ENCODE results near the gene GRIP1. TPM values are rescaled to one million over a fixed set of nuclear protein-coding genes. Genes with fewer than 3 reads are reported as not detected.

The GRIP1 gene
- total RNA-seq: 7.7 TPM
- long read RNA-seq, partial matches to known transcripts: 7 of 8 reads
- long read RNA-seq, other reads (novel, unspliced or antisense): 1 of 8 reads

GRCh38 chr12:66678338-66679275, at the start of gene GRIP1:
TSS of gene GRIP1 (minus strand) at chr12:66679076. CDS start at chr12:66678904, 172 bp downstream.
- intact Hi-C loops (cut with micrococcal nuclease): no loop called here
- no peak for ATAC-seq
- DNase-seq: no peak

DNA sequence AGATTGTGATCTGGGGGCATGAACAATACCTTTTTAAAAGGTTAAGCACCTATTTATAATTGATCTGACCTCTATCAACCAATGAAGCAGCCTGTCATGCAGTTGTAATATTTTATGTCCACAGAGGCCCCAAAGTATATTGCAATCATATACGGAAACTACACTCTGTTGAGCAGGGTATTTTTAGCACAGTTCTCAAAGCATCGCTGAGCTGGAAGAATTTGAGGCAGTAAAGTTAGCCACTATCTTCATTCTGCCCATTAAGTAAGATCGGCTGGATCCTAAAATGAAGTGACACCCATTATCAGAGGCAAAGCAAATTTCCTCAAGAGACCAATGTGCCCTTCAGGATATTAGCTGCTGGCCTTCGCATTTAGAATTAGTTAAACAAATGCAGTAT, 47.7 kb upstream of the GRIP1 start:
- no peak for DNase-seq
- ATAC-seq: no peak
- intact Hi-C loops (cut with micrococcal nuclease): no loop called here

DNA sequence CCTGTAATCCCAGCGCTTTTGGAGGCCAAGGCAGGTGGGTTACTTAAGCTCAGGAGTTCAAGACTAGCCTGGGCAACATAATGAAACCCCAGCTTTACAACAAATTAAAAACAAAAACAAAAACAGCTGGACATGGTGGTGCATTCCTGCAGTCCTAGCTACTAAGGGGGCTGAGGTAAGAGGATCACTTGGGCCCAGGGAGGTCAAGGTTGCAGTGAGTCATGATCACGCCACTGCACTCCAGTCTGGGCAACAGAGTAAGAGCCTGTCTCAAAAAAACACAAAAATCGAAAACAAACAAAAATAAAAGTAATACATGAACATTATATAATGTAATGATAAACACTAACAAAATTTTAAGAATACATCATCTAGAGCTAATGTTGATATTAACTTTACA, 46.2 kb upstream of the GRIP1 start:
- DNase-seq (no peak), ATAC-seq (no peak)
- intact Hi-C loops (cut with micrococcal nuclease): no loop called here

DNA sequence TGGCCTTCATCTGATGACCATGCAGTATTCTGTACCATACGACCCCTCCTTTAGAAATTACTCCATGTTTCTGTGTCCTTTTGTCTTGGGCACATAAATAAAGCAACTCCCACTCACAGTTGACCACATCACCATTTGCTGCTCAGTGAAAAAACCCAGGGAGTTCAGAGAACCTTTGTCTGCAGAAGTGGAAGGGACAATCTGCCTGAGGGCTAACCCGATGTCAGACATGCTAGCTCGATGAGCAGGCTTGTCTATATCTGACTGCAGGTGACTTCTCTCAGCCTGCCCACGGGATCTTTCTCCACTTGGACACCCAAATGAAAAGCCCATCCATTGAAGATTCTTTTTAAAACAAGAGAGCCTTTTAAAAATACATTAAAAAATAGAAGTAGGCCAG, 45.7 kb upstream of the GRIP1 start:
- DNase-seq: no peak
- intact Hi-C loops (cut with micrococcal nuclease): no loop called here
- no peak for ATAC-seq

DNA sequence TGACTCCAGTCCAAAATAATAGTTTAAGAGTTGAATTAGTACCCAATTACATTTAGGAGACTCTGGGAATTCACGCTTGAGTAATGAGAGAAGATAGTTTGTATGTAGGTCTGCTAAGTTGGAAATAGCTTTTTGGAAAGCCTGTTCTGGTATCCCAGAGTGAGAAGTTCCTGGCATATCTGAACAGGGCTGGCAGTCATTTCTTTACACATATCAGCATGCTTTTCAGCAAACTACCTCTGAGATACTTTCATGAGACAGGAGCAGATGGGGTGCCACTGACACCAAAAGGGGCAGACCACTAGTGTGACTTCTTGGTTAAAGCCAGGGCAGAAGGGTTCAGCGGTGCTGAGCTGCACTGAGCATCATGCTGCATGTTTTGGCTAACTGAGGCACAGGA, 45.1 kb upstream of the GRIP1 start:
- DNase-seq: no peak
- ATAC-seq: no peak
- intact Hi-C loops (cut with micrococcal nuclease): no loop called here

DNA sequence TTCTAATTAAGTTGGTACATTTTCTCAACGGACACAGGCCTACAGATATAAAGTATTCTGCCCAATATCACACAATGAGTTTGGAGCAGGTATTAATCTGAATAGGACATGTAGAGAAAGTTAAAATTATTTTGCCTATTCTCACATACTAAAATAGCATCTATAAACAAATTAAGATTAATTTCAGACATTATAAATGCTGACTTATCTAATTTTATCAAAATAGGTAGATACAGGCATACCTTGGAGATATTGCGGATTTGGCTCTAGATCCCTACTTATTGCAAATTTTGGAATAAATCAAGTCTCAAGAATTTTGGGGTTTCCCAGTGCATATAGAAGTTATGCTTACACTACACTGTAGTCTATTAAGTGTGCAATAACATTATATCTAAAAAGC, 41.0 kb upstream of the GRIP1 start:
- intact Hi-C loops (cut with micrococcal nuclease): no loop called here
- ATAC-seq: no peak
- DNase-seq: no peak

DNA sequence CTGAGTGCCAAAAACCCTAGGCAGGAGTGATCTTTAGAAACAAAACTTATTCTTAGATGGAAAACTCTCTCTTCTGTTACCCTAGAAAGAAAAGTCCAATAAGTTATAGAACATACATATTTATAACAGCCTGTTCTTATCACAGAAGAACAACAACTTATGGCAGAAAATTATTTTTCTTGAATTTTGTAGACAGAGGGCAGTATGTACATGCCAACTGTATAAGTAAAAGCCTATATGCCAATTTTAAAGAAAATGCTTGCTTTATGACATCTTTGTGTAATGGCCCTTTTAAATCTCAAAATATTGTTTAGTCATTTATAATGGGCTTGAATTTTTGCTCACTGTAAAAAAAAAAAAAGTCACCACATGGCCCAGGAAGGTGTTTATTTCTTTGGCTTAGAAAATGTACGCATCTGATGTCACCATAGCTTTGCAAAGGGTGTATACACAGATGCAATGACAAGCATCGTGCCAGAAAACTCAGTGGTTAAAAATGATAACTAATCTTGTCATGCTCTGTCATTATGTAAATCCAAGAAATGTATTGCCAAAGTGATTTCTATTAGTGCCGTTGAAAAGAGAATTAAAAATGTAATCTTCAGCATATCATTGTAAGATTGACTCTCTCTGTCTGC, 38.3 kb upstream of the GRIP1 start:
- no peak for DNase-seq
- no peak for ATAC-seq
- intact Hi-C loops (cut with micrococcal nuclease): no loop called here

DNA sequence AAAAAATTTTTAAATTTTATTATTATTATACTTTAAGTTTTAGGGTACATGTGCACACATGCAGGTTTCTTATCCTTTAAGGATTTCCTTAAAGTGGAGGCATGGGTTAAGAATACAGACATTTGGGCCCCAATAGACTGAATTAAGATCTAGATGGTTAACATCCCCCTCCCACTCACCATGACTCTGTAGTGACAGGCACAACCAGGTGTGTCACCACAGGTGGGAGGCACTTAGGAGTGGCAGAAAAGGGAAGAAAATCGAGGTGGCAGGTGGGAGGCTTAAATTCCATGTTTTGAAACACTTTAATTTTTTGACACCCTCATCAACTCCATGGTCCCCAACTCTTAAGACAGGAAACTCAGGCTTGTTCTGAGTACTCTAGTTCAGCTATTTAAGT, 37.6 kb upstream of the GRIP1 start:
- intact Hi-C loops (cut with micrococcal nuclease): no loop called here
- no peak for DNase-seq
- no peak for ATAC-seq

DNA sequence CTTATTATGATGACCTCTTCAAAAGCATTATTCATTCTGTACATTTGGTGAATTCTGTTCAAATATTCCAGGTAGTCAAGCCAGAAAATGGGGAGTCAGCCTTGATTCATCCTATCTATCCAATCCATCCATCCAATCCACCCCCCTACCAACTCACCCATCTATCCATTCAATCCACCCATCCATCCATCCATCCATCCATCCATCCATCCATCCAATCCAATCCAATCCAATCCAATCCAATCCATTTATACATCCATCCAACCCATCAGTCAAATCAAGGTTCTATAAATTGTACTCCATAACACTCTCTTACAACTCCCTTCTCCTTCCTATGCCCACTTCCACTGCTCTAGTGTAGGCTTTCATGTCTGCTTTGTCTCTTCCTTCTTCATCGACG, 35.8 kb upstream of the GRIP1 start:
- no peak for ATAC-seq
- intact Hi-C loops (cut with micrococcal nuclease): no loop called here
- DNase-seq: no peak

GRCh38 chr12:66713984-66714383, 35.1 kb upstream of the GRIP1 start:
- intact Hi-C loops (cut with micrococcal nuclease): no loop called here

DNA sequence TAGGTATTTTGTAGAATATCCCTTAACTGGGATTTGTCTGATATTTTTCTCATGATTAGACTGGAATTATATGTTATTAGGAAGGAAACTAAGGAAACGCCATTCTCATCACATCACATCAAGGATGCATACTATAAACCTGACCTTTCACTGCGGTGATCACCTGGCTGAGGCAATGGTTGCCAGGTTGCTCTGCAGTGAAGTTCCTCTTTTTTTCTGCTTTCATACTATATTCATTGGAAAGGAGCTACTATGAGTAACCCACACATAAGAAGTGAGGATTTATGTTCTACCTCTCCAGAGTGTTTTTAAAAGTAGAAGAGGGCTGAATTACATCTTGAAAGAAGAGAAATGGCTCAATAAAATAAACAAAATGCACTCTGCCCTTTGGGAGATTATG, 31.0 kb upstream of the GRIP1 start:
- ATAC-seq (no peak), DNase-seq (no peak)
- intact Hi-C loops (cut with micrococcal nuclease): no loop called here

More at GRCh38 chr12:66713984-66714383, 35.1 kb upstream of the GRIP1 start:
- ATAC-seq (no peak), DNase-seq (no peak)

DNA sequence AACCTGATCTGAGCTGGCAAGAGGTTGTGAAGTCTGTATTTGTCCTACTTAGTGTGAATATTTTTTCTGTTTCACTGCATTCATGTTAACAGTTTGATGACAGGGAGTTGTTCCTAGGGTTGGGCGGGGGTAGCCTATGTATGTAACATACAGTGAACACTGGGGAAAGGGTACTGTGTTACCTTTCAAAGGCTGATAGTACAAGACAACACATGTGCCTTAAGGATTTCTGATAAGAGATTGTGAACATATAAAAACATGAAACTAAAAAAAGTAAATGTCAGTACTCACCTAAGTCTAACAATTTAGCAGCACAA, 30.5 kb upstream of the GRIP1 start:
- no peak for ATAC-seq
- intact Hi-C loops (cut with micrococcal nuclease): no loop called here
- DNase-seq: no peak

GRCh38 chr12:66708704-66709456, 30.0 kb upstream of the GRIP1 start:
- intact Hi-C loops (cut with micrococcal nuclease): no loop called here
- ATAC-seq (no peak), DNase-seq (no peak)

DNA sequence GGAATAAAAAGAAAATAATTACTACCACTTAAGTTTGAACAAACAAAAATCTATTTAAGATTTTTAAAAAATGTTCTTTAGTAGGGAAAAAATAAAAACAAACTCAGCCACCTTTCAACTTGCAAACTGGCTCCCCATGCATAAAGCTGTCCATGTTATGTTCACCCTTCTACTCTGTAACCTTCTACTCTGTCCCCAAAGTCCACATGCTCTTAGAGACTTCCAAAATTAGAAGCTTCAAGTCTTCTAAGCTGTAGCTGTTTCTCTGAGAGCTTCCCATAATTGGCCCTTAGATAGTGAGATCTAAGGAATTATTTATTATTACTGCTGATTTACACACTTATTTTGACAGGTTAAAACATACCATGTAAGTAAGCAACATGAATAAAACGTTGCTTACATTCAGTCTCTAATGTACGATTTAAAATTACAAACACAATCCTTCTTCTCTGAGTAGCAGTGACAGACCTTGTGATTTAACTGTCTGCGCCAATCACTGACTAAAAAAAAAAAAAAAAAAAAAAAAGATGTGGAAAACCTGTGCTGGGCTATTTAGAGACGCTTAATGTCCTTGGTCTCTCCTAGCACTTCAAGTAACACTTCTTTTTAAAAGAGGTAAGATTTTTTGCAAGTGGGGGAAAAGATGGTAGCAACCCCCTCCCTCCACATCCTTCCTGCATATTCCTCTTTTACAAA, 28.3 kb upstream of the GRIP1 start:
- peak; percentile 70 for ATAC-seq
- intact Hi-C loops (cut with micrococcal nuclease): no loop called here
- no peak for DNase-seq

GRCh38 chr12:66699738-66700482, 21.0 kb upstream of the GRIP1 start:
- no peak for DNase-seq
- ATAC-seq: no peak
- intact Hi-C loops (cut with micrococcal nuclease): no loop called here

GRCh38 chr12:66698558-66698957, 19.7 kb upstream of the GRIP1 start:
- intact Hi-C loops (cut with micrococcal nuclease): no loop called here
- DNase-seq (no peak), ATAC-seq (no peak)

- no peak for DNase-seq
- intact Hi-C loops (cut with micrococcal nuclease): no loop called here
- no peak for ATAC-seq
These were observed 18.5 kb upstream of the GRIP1 start for GRCh38 chr12:66697404-66697803.

DNA sequence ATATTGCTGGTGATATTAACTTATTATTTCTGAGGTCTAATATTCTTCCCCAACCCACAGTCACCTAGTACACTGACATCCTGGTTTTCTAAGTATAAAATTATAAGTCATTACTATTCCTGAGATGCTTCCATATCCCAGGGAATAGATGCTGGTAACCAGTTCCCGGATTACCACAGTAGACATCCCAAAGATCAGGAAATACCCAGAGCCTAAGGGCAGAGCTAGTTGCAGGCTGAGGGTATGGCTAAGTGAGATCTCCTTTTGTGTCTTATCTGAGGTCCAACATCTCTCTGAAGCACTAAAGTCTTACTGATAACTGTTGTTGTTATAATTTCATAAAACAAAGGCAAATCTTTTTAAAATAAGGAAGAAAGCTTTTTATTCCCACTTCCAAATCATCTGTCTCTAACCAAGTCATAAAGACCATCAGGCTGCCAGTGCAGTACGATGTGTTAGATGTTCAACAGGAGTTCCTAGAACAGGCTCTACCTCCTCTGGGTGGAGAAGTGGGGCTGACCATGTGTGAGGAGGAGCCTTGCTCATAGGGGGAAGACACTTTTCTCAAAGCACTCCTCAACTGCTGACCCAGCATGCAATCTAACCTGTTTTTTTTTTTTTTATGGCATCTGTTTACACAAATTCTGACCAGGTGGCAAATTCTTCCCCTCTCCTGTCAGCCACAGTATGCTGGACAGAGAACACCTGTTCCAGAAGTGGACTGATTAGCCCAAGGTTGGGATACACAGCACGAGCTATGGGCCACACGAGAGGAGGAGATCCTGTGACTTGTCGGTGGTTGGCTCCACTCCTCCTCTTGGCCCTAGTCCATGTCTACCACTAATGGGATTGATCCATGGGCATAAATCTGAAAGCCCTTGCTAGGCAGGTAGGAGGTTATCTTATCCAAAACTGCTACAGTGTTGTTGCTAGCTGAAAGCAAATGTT, 16.1 kb upstream of the GRIP1 start:
- intact Hi-C loops (cut with micrococcal nuclease): loop anchor here (5.0 kb wide), 1 partner anchor 167 kb away; no protein-coding TSS in a partner anchor
- ATAC-seq (no peak), DNase-seq (no peak)

Measured in left ventricle myocardium superior (tissue), 1 donor.